T-helper 1 cell treated with Interleukin-12 subunit alpha and Interleukin-12 subunit beta and Interleukin-4 antibody, amounts not matched to agents 30 ng/mL and 1 ng/mL, for 36 hours (primary cell): ENCODE results near the gene PDE10A. TPM values are rescaled to one million over a fixed set of nuclear protein-coding genes. Genes with fewer than 3 reads are reported as not detected.

Source experiments
- intact Hi-C: fragments of 100-400 bp; cut with micrococcal nuclease; formaldehyde crosslinking; loops from one replicate; pipeline ENCODE4 v1.15.1; 2024
- total RNA-seq: library from RNA; stranded (reverse); gene quantifications from 2 replicates; pipeline ENCODE4 v1.2.3, GENCODE V29; 2022

The PDE10A gene
- total RNA-seq, 1 donor from 2014 or later: not detected

GRCh38 chr6:165426892-165427291, 236.1 kb downstream of the PDE10A start:
- intact Hi-C loops: no loop called here

- intact Hi-C loops: no loop called here
These were observed 240.8 kb downstream of the PDE10A start for GRCh38 chr6:165422192-165422591.

- intact Hi-C loops: no loop called here
These were observed 245.7 kb downstream of the PDE10A start for GRCh38 chr6:165417278-165417865.

GRCh38 chr6:165404697-165405096, 258.3 kb downstream of the PDE10A start:
- intact Hi-C loops: no loop called here

DNA sequence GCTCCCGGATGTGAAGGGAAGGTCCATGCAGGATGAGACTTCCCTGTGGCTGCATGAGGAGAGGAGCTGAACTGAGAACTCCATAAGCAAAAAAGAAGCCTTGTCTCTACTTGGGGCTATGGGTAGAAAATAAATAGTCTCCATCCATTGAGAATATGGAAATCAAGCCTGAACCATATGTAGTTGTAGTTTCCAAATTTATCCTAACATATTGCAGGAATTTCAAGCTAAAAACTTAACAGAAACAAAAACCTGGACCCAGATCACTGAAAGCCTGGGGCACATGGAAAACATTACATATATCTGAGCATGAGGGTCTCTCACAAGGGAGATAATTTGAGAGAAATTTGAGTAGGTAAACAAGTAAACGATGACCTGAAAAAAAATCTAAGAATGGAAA, 258.7 kb downstream of the PDE10A start:
- intact Hi-C loops: no loop called here

- intact Hi-C loops: no loop called here
These were observed 259.9 kb downstream of the PDE10A start for GRCh38 chr6:165403006-165403595.

GRCh38 chr6:165401092-165401491, 261.9 kb downstream of the PDE10A start:
- intact Hi-C loops: no loop called here

DNA sequence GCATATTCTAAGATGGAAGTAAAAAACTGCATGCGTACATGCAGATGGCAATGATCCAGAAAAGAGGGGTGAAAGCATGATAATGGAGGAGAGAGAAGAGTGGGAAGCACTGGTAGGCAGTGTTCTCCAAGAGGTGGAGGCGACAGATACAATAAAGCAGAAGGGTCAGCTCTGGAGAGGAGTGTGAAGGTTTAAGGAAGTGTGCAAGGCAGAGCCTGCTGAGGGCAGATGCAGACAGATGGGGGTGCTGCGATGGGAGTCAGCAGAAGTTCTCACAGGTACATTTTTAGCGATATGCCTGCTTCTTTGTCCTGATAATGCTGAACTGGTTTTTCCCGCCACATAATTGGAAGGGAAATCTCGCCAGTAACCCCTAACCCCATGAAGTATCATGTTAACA, 272.6 kb downstream of the PDE10A start:
- intact Hi-C loops: no loop called here

- intact Hi-C loops: no loop called here
These were observed 273.5 kb downstream of the PDE10A start for GRCh38 chr6:165389534-165389933.

DNA sequence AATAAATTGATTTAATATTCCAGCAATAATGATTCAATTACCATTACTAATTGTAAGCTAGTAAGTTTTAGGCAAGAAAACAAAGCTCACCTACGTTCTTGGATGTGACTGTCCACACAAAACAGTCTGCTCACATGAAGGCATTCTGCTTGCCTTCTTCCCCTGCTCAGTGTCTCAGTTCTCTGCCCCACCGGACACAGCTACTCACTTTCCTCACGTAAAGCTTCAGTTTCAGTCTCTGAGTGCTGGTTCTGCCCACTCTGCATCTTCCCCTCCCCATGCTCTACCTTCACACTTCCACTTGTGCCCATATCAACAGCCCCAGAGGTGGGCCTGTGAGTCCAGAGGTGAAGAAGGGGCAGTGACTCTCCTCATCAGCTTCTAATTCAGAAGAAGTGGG, 279.7 kb downstream of the PDE10A start:
- intact Hi-C loops: no loop called here

- intact Hi-C loops: no loop called here
These were observed 286.9 kb downstream of the PDE10A start for GRCh38 chr6:165376100-165376499.

- intact Hi-C loops: no loop called here
These were observed 297.7 kb downstream of the PDE10A start for GRCh38 chr6:165365371-165365770.

DNA sequence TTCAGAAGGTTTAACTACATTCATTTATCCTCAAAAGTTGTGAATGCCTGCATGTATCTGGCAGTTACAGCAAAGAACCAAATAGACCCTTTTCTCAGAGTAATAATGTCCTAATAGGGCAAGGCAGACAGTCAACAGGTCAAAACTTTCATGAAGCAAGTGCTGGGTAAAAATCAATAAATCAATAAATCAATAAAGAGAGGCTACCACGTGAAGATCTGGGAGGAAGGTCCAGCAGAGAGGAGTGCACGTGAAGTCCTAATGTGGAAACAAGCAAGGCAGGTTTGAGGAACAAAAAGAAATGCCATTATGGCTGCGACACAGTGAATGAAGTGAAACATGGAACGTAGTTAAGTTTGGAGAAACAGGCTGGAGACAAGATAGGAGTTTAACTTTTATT, 317.3 kb downstream of the PDE10A start:
- intact Hi-C loops: no loop called here

GRCh38 chr6:165340532-165340931, 322.5 kb downstream of the PDE10A start:
- intact Hi-C loops: no loop called here

- intact Hi-C loops: no loop called here
These were observed 337.4 kb downstream of the PDE10A start for GRCh38 chr6:165325609-165326008.

DNA sequence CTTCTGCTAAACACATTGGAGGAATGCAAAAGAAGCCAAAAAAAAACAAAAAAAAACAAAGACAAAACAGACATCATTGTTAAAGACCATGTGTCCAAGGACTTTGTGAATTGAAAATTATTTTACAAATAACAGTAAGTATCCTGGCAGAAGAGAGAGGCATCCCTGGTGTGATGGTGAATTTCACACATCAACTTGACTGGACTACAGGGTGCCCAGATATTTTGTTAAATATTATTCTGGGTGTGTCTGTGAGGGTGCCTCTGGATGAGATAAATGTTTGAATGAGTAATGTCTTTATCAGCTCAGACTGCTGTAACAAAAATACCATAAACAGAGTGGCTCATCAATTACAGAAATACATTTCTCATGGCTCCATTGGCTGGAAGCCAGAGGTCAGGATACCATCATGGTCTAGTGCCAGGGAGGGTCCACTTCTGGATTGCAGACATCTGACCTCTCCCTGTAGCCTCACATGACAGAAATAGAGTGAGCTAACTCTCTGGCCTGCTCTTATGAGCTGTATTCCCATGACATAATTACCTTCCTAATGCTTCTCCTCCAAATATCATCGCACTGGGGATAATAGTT, 341.4 kb downstream of the PDE10A start:
- intact Hi-C loops: no loop called here

DNA sequence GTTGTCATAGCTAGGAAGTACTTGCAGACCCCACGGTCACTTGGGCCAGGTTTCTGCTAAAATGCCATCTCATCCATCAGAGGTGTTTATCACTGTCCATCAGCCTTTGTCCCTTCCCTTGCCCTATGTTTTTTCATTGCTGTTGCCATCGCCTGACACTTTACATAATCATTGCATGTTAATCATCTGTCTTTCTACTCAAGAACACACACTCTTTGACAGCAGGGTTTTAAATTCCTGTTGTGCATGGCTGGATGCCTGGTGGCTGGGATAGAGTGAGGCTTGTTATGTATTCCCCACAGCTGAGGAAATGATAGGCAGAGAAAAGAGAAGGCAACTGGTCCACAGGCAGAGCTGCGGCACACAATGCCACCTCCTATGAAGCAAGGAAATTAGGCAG, 341.9 kb downstream of the PDE10A start:
- intact Hi-C loops: no loop called here

DNA sequence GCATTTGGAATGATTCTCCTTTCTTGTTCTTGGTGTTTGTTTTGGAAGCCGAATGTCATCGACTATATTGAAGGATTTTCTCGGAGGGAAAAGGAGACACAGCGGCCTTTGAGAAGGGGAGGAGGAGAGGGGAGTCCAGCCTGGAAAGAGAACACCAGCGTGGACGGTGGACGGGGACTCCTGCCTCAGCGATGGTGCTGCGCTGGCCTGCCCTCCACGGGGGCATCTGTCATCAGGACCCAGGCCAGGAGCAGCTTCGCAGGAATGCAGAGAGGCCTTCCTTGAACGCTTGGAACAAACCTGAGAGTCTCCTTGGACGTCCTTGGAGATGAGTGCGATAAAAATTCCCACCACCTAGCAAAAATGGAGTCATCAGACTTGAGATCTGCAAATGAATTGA, 345.3 kb downstream of the PDE10A start:
- intact Hi-C loops: no loop called here

- intact Hi-C loops: no loop called here
These were observed 353.9 kb downstream of the PDE10A start, which contains the start of gene C6orf118 for GRCh38 chr6:165308926-165309731. C6orf118 (minus strand) TSS chr6:165309605; CDS start chr6:165309586, 19 bp downstream.

GRCh38 chr6:165306955-165307354, 356.1 kb downstream of the PDE10A start:
- intact Hi-C loops: no loop called here

DNA sequence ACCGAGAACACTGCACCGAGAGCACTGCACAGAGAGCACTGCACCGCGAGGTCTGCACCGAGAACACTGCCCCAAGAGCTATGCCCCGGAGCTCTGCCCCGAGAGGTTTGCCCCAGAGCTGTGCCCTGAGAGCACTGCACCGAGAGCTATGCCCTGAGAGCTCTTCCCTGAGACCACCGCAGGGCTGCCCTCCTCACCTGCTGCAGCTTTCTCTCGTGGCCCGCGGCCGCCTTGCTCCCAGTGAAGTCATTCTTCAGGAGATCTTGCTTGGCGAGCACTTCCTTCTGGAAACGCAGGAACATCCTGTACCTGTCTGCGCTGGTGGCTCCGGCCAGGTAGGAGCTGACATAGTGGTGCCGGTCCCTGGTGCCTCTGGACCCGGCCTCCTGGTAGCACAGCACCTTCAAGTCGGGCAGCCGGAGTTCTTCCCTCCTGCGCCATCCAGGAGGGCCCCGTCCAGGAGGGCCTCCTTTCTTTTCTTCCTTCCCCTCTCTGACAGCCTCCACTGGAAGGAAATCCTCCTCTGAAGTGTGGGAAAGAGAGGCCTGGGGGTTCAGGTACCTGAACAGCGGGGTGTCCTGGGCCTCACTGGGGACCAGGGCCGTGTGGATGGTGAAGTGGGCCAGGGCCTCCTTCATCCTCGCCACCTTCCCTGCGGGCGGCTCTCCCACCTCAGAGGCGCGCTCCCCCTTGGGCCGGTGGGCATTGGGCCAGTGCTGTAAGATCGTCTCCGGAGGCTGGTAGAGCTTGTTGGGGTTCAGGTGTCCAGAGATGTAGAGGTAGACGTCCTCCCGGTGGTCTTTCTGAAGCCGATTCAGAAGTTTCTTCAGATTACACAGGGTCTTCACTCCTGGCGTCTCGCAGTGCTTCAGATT, 361.4 kb downstream of the PDE10A start:
- intact Hi-C loops: no loop called here
